GM12865 (cell line): ENCODE data around the gene LRRC46.

Experiments
- DNase-seq: peaks from one replicate; pipeline ENCODE4 v3.0.0; 2010; ENCODE audit warnings: low read depth
- H3K4me3 ChIP-seq: 2 replicates; pipeline ENCODE4 v1.5.1; 2011; ENCODE audit warnings: mild to moderate bottlenecking, low read depth, low read length, control low read depth
- CTCF ChIP-seq: IDR thresholded peaks from 2 replicates; pipeline ENCODE4 v1.5.1; 2011; ENCODE audit warnings: low read length, control low read depth, low read depth, inconsistent platforms; ENCODE audit not compliant: insufficient read depth; ENCODE audit errors: missing control alignments

LRRC46 gene

GRCh38 chr17:47862621-47863440 lies 31.4 kb downstream of the LRRC46 start:
- DNase-seq: no peak

GRCh38 chr17:47864791-47865216 lies 33.3 kb downstream of the LRRC46 start:
- H3K4me3 ChIP-seq: no peak overlapping the region
- TF ChIP-seq CTCF: no peak
- DNase-seq: no peak

More at GRCh38 chr17:47862621-47863440, 31.4 kb downstream of the LRRC46 start:
- no peak for TF ChIP-seq CTCF
- H3K4me3 ChIP-seq: no peak overlapping the region

GRCh38 chr17:47866941-47867340 lies 35.5 kb downstream of the LRRC46 start:
- no peak for DNase-seq
- no peak for TF ChIP-seq CTCF
- H3K4me3 ChIP-seq: no peak overlapping the region

GRCh38 chr17:47867813-47868533 lies 36.5 kb downstream of the LRRC46 start:
- no peak overlapping the region for H3K4me3 ChIP-seq
- no peak for TF ChIP-seq CTCF
- no peak for DNase-seq

GRCh38 chr17:47869114-47869513 lies 37.6 kb downstream of the LRRC46 start:
- DNase-seq: no peak
- no peak overlapping the region for H3K4me3 ChIP-seq
- no peak for TF ChIP-seq CTCF

GRCh38 chr17:47870056-47870455 lies 38.6 kb downstream of the LRRC46 start:
- H3K4me3 ChIP-seq: no peak overlapping the region
- TF ChIP-seq CTCF: no peak
- no peak for DNase-seq

GRCh38 chr17:47871048-47871447 lies 39.6 kb downstream of the LRRC46 start:
- H3K4me3 ChIP-seq: no peak overlapping the region
- no peak for TF ChIP-seq CTCF
- no peak for DNase-seq
